CD4-positive, alpha-beta T cell treated with Interleukin-12 subunit alpha and Interleukin-12 subunit beta, for 1 hour (primary cell): Measurements from ENCODE around the gene EFCAB6.

Source experiments
- DNase-seq: peaks from one replicate; pipeline ENCODE4 v3.0.0-alpha.2; 2020

Gene EFCAB6

DNA sequence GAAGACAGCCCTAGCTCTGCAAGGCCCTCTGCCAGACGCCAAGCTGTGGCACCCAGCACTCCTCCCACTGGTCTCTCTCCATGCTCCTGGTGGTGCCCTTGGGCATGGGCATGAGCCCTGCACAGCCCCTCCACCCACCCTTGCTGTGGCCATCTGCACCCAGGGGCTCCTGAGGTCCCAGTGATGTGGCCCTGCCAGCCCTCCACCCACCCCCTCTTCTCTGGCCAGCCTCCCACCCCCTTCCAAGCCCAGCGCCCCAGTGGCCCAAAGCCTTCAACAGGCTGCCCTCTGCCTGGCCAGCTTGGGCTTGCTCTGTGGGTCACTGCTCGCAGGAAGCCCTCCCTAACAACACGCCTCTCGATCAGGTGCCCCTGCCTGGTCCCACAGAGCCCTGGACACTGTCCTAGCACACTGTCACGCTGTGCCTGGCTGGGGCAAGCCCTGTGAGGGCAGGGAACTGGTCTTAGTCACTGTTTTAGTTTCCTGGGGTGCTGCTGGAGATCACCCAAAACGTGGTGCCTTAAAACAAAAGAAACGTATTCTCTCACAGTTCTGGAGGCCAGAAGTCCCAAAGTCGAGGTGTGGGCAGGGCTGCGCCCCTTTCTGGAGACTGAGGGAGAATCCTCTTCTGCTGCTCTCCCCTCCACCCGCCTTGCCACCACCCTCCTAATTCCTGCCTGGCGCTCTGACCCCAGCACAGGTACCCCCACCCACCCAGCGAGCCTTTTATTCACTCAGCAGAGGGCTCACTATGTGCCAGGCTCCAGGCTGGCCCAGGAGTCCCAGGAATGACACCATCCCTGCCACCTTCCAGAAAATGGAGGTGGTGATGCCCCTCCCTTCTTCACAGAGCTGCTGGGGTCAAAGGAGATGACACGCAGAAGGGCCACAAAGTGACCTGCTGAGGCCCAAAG is 35.5 kb upstream of the EFCAB6 start:
- no peak for DNase-seq

DNA sequence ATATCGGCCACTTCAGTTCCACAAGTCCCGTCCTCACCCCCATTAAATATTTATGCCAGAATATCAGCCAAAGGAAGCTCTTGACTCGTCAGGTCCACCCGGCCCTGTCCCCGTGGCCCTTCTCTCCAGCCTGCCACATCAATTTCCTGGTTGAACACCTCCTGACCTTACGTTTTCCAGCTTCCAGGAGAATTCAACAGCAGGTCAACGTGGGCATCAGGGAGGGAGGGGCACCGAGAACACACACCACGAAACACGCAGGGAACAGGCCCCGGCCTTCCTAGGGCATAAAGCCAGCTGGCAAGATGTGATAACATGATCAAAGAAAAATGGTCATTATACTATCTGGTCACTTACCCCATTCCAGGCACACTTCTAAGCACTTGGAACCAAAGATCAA is 34.9 kb upstream of the EFCAB6 start:
- no peak for DNase-seq

DNA sequence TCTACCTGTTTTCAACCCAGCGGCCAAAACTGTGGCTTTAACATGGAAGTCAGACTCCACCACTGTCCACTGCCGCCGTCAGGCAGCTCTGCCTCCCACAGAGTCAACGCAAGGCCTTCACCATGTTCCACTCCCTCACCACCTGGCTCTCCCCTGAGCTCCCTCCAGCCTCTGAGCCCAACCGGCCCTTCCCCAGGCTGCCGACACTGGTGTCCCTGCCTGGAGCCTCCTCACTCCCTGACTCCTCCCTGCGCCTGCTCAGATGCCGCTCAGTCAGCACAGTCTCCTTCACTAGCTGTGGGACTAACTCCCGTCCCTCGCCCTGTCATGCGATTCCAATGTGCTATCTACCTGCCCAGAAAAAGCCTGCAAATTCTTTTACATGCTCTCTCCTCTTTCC is 33.9 kb upstream of the EFCAB6 start:
- no peak for DNase-seq

DNA sequence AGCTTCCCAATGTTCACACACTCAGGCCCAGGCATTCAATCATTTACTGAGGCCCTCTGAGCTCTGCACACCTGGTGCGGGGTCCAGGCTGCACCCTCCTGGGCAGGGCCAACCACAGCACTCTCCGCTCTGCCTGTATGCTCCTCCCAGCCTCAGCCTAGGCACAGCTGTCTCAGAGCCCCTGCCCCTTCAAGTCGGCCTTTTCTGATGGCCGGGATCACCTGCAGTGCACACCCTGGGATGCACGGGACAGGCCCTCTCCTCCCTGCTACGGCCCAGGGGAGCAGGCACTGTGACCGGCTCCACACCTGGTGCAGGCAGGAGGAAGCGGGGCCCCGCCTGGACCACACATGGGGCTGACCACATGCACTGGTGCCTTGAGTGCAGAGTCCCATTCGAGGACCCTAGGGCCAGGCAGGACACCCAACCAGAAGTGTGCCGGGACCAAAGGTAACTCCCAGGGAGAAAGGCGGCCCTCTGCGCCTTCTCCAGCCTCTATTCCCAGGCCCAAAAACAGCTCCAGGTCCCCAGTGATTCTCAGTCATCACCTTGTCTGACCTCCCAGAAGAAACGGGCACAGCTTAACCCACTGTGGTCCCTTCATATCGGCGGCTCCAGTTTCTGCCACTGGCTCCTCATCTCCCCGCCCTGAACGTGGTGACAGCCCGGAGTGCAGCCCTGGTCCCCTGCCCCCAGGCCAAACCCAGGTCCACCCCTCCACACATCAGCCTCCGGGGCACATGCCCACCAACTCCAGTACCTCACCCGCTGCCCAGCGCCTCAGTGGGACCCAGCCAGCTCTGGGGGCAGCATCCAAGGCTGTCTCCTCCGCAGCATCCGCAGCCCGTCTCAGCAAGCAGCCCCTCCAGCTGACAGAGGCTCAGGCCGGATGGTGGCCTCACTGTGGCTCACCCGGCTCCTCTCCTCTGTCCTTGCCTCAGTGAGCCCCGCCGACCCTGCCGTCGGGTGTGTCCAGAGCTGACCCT is 32.7 kb upstream of the EFCAB6 start:
- DNase-seq = no peak

DNA sequence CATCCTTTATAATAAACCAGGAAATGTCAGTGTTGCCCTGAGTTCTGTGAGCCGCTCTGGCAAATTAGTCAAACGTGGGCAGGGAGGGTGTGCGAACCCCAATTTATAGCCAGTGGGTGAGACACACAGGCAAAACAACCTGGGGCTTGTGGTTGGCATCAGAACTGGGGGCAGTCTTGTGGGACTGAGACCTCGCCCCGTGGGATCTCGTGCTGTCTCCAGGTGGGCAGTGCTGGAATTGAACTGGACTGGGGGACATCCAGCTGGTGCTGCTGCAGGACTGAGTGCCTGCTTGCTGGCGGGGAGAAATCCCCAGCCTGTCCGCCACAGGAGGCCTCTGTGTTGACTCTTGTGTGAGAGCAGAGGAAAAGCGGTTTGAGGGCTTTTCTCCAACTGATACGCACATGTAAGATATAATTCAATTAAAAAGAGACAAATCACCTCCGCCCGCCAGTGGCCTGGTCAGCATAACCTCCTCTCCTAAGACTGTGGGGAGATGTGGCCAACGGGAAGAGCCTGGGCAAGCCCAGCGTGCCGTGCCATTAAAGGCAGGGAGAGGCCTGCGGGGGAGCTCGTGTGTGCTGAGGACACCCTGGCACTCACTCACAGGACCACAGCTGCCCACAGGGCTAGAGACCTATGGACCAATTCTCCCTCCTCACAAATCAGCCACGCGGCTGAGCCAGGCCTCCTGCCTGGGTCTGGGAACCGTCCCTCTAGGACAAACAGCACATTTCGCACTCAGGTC is 31.9 kb upstream of the EFCAB6 start:
- no peak for DNase-seq

DNA sequence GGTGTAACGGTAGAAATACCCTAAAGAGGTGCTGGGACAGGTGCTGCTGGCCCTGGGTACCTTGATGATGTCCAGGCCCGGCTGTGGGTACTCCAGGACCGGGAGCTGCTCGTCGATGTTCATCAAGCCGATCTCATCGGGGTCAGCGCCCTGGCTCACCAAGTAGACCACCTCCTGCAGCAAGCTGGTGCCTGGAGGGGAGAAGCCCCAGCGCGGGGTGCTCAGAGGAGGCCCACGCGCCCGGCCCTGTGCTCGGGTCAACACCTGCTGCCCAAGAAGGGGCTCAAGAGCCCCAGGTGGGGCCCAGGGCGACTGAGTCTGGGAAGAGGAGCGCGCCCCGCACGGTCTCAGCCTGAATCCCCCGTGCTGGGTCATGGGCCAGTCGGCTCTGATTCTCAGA is 29.6 kb upstream of the EFCAB6 start:
- no peak for DNase-seq

DNA sequence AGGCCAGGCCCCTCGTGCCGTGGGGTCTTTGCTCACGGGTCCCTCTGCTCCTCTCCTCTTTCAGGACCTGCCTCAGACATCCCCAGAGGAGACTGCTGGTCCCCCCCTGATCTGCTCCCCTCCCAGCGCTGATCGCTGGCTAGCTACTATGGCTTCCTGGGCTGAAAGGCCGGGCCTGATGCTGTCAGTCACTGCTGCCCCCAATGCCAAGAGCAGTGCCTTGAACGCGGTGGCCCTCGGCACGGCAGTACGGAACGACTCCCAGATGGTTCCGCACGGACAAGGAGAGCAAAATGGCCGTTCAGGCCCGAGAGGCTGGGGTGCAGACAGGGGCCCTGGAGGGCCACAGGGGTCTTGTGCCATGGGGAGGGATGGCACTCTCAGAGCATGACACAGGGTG is 28.7 kb upstream of the EFCAB6 start:
- DNase-seq = no peak

DNA sequence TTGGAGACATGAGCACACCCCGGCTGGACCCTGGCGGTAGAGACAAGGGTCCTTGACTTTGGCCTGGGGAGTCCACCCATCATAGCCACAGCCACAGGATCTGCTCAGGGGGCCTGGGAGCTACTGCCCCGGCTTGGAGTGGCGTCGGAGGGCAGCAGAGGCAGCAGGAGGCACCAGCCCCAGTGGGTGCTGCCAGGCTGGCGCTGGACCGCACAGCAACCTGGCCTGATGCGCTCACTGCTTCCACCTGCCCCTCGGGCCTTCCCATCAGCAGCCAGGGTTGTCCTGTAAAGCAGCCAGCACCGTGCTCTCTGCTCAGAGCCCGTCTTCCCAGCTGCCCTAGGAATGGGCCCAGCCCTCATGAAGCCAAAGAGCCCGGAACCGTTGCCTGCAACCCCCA is 28.3 kb upstream of the EFCAB6 start:
- no peak for DNase-seq

DNA sequence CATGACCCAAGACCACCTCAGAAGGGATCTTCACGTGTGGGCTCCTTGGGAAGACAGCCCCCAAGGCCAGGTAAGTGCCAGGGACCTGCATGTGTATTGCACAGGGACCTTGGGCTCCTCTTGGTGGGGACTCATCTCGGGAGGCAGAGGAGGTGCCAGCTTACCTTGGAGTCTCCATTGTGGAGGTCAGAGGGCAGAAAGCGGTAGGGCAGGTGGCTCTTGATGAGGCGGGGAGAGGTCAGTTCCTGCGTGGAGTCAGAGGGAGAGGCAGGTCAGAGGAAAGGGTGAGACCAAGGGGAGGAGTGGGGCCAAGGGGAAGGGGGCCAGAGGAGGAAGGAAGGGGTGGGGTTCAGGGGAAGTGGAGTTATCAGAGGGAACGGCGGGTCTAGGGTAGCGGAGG is 27.7 kb upstream of the EFCAB6 start:
- no peak for DNase-seq

DNA sequence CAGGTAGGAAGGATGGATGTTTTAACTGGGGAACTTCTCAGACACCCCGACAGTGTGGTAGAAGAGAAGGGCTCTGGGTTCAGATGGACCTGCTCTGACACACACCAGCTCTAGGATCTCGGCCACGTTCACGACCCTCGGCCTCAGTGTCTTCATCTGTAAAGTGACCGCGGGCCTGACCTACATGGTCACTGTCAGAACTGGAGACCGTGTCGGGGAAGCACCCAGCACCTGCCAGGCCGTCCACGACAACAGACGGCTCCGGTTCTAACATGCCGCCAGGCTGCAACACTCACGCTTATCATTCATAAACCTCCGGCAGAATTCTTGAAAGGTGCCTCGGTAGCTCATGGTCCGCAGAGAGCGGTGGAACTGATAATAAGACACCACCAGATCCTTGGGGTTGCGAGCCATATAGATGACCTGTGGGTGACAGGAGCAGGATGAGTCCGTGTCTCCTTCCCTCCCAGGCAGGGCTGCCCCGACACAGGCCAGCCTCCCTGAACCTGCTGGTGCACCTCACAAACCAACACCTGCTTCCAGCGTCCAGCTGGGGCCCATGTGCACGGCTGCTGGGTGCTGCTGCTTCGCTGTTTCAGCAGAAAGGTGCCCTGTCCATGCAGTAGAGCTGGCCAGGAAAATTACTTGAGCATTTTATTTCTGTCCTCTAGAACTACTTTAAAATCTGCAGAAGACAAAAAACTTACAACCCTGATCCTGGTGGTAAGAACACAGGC is 26.6 kb upstream of the EFCAB6 start:
- no peak for DNase-seq

DNA sequence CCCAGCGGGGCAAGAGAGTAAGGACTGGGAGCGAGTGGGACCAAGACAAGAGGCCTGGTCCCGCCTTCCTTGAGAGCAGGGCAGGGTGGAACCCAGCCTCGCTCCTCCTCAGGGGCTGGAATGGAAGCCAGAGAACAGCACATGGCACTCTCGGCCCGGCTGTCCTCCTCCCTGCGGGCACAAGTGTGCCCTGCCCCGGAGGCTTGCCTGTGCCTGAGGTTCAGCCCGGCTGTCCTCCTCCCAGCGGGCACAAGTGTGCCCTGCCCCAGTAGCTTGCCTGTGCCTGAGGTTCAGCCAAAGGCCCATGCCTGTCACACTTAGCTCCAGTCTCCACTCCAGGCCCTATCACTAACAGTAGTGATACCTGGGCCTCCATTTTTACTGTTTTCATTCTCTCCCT is 26.1 kb upstream of the EFCAB6 start:
- no peak for DNase-seq

DNA sequence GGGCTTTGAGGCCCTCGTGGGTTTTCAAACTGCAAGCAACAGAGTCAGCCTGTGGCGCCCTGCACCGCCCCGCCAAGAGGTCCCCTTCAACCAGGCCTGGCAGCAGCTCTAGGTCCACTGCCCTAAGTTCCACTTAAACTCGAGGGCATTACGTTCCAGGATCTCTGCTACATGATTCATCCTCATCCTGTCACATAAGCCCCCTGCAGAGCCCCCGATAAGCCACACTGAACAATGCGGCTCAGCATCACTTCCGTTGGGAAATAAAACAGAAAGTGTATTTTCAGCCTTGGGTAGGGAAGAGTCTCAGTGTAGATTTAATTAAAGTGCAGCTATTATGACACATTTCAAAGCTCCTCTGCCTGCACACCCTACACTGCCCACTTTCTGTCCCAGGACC is 25.6 kb upstream of the EFCAB6 start:
- DNase-seq = no peak

DNA sequence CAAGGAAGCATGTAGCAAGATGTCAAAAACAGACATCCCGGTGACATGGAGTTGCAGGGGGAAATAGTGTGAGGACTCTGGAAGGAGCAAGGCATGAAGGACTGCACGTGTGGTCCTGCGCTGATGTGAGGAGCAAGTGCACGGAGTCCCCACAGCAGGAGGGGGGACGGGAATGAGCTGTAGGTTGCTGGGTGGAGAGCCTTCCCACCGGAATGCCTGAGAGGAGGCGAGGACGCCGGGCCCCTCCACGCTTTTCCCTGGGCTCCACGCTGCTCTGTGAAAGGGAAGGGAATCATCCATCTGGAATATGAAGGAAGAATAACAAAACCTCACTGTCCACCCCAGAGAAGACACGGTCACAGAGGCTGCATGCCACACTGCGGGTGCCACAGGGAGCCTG is 23.6 kb upstream of the EFCAB6 start:
- DNase-seq = no peak

DNA sequence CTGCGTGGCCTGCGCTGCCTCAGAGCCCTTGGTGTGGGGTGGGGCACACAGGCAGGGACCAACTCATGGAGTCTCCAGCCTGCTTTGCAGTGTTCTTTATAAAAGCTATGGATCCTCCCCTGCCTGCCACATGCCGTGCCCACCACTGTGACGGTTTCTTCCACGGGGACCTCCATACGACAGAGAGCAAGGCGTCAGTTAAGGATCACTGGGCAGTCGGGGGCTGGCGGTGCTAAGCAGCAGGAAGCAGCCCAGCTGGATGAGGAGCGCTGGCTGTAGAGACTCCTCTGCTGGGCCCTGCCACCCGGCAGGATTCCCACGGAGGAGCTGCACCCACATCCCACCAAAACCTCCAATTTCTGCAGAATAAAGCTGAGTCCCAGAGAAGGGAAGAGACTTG is 23.1 kb upstream of the EFCAB6 start:
- DNase-seq = no peak

DNA sequence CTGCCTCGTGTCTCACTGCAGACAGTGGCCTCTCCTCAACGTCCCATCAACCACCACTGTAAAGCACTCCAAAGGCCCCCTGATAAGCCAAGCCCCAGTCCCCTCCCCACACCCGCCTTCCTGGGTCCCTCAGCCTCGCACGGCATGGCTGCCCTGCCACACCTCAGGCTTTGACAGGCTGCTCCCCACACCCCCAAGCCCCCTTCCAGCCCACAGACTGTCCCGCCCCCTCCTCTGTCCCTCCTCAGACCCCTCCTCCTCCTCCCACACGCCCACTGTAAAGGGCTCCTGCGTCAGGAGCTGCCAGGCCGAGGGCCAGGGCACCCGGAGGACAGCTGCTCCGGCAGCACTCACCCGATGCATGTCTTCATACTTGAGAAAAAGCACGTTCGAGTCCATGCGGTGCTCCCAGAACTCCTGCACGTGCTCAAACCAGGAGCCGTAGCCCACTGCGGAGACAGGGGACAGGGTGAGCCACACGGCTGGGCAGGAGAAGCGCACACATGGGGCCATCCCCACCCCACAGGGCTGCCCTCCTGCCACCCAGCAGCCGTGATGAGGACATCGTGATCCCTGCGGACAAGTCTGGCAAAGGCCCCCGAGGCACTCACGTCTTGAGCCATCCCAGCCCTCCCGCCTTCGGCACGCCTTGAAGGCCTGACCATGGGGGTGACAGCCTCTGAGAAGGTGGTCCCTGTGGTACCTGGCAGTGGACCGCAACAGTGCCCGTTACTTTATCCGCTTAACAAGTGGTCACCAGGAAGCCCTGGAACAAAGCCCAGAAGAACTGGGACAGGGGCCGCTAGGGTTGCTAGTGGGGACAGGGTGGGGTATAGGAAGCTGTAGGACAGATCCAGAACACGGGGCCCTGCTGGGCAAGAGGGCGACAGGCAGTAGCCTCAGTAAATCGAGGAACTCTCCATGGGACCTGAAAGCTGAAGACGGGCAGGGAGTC is 21.5 kb upstream of the EFCAB6 start:
- no peak for DNase-seq

DNA sequence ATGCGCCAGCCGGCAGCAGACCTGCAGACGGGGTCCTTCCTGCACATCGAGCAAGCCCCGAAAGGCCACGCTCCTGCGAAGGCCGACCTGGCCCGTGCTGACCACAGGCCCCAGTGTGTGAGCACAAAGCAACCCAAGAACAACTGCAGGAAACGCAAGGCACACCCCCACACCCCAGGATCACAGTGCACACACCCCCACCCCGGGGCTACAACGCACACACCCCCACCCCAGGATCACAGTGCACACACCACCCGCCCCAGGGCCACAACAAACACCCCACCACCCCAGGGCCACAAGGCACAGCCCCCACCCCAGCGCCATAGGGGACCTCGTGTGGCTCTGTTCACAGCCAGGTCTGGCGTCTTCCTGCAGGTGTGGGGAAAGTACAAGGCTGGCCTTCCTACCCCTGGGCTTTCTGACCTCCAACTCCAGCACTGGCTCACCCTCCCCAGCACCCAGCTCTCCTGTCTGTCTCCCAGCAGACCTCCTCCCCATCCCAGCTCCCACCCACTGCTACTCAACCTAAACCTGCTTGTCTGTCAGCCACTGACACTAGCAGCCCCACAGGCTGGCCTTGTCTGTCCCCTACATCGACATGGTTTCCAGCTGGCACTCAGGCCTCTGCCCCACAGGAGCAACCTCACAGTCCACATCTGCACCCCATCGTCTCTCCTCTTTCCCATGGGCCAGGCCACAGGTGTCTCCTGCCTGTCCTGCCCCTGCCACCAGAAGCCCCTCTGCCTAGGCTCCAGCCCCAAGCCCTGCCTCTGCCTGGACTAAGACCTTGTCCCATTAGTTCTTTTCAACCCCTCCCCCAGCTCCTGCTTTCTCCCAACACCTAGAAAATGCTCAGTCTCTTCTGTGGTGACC is 20.5 kb upstream of the EFCAB6 start:
- no peak for DNase-seq

DNA sequence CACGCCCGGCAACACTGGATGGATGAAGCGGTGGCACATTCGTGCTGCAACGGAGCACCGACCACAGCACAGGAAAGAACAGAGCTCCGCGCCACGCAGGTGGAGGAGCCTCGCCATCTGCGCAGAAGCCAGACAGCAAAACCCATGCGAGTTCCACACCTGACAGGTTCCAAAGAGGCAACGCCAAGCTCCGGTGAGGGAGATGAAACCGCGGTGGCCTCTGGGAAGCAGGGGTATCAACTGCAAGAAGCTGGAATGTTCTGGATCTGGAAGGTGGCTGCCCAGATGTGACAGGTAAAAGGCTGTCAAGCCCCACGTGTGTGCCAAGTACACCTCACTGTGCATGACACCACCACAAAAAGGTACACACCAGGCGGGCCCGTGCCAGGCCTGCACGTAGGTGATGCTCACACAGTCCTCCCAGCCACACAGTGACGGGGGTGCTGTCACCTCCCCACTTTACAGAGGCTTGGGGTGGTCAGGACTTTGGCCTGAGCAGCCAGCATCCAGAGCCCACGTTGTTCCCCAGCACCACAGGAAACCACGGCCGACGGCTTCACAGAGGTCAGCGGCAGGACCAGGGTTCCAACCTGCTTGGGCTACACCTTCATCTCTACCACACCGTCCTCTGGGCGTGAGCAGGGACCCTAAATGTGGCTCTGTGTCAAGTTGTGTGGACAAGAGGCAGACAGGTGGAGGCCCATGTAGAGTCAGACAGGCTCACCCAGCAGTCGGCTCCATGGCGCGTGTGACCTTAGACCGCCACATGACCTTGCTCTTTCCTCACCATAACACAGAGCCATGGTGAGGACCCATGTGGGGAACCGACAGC is 19.7 kb upstream of the EFCAB6 start:
- DNase-seq = no peak

DNA sequence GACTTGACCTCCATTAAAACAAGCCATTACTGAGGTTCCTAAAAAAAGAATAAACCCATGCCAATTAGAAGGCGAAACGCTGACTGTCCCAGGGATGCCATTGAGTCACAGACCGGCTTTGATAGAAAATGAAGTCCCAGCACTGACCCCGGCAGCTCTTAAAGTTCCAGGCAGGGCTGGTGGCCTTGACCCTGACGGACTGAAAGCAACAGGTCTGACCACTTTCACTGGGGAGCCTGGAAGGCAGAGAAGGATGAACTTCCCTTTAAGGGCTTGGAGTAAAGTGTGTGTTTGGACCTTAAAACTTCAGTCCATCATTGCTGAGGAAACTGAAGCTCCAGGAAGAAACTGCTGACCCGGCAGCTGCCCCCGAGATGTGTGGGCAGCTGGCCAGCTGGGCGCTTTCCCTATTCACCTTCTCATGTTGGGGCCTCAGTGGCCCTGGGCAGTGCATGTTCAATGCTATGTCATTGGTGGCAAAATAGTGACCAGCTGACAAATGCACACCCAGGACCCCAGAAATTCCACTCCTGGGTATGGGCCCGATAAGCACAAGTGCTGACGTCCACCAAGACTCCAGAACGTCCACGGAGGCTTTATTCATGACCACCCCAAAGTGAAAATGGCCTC is 18.9 kb upstream of the EFCAB6 start:
- no peak for DNase-seq
